NCI-H146 (cell line): Measurements from ENCODE around the gene RAMP3.
"Not testable (repeated sequence)": the region's sequence is repeated elsewhere in the genome, so short reads cannot be mapped to it uniquely, and the experiment has no call there.

ENCODE experiments used
- DNase-seq: peaks from one replicate; lab custom pipeline; 2025; lab: John Stamatoyannopoulos, UW

Gene RAMP3

GRCh38 chr7:45157653-45158401 lies at the start of gene RAMP3:
Gene RAMP3 (plus strand): TSS chr7:45157791. CDS start chr7:45157829, 38 bp downstream.
- no peak for DNase-seq

- no peak for DNase-seq
Measured at GRCh38 chr7:45108863-45109262, 48.7 kb upstream of the RAMP3 start.

GRCh38 chr7:45111298-45112223 lies 46.0 kb upstream of the RAMP3 start, which contains the start of gene TBRG4:
Gene TBRG4 (minus strand): TSS chr7:45111697. CDS start chr7:45109237, 2,460 bp downstream.
- DNase-seq: peak; percentile 95

- no peak for DNase-seq
Measured at GRCh38 chr7:45112648-45113047, 44.9 kb upstream of the RAMP3 start.

GRCh38 chr7:45114257-45114656 lies 43.3 kb upstream of the RAMP3 start:
- DNase-seq: not testable (repeated sequence)

- DNase-seq: no peak
Measured at GRCh38 chr7:45114926-45115325, 42.7 kb upstream of the RAMP3 start.

- no peak for DNase-seq
Measured at GRCh38 chr7:45116048-45116447, 41.5 kb upstream of the RAMP3 start.

GRCh38 chr7:45117582-45117981 lies 40.0 kb upstream of the RAMP3 start:
- DNase-seq: no peak

- DNase-seq: no peak
Measured at GRCh38 chr7:45118292-45118691, 39.3 kb upstream of the RAMP3 start.

GRCh38 chr7:45118889-45119331 lies 38.7 kb upstream of the RAMP3 start:
- no peak for DNase-seq

- no peak for DNase-seq
Measured at GRCh38 chr7:45119550-45119949, 38.0 kb upstream of the RAMP3 start.

- peak; percentile 92 for DNase-seq
Measured at GRCh38 chr7:45122975-45123860, 34.4 kb upstream of the RAMP3 start.

GRCh38 chr7:45123913-45124710 lies 33.5 kb upstream of the RAMP3 start:
- peak; percentile 91 for DNase-seq

- no peak for DNase-seq
Measured at GRCh38 chr7:45125193-45125904, 32.2 kb upstream of the RAMP3 start.

- no peak for DNase-seq
Measured at GRCh38 chr7:45126201-45126600, 31.4 kb upstream of the RAMP3 start.

- DNase-seq: no peak
Measured at GRCh38 chr7:45126920-45127319, 30.7 kb upstream of the RAMP3 start.

GRCh38 chr7:45129181-45129800 lies 28.3 kb upstream of the RAMP3 start:
- no peak for DNase-seq

GRCh38 chr7:45129906-45130305 lies 27.7 kb upstream of the RAMP3 start:
- no peak for DNase-seq

GRCh38 chr7:45130910-45131309 lies 26.7 kb upstream of the RAMP3 start:
- no peak for DNase-seq

GRCh38 chr7:45131891-45132290 lies 25.7 kb upstream of the RAMP3 start:
- DNase-seq: no peak
